WI38 (cell line): ENCODE data around the gene CYP11A1.

Experiments
- H3K4me3 ChIP-seq: 2 replicates; pipeline ENCODE4 v1.5.1; 2011; ENCODE audit warnings: low read depth, mild to moderate bottlenecking, control low read depth, low read length
- CTCF ChIP-seq: IDR thresholded peaks from 2 replicates; pipeline ENCODE4 v1.5.1; 2012; ENCODE audit warnings: low read depth, mild to moderate bottlenecking, control low read depth, low read length

CYP11A1 gene

GRCh38 chr15:74396445-74397238 is 29.2 kb upstream of the CYP11A1 start:
- no peak overlapping the region for H3K4me3 ChIP-seq

GRCh38 chr15:74396146-74396438 is 28.6 kb upstream of the CYP11A1 start:
- TF ChIP-seq CTCF, result no peak
- H3K4me3 ChIP-seq, result no peak overlapping the region

More at GRCh38 chr15:74396445-74397238, 29.2 kb upstream of the CYP11A1 start:
- no peak for TF ChIP-seq CTCF

GRCh38 chr15:74395319-74396145 is 28.1 kb upstream of the CYP11A1 start:
- no peak overlapping the region for H3K4me3 ChIP-seq
- TF ChIP-seq CTCF, result no peak

- no peak overlapping the region for H3K4me3 ChIP-seq
- TF ChIP-seq CTCF, result no peak
Measured at GRCh38 chr15:74394090-74394846, 26.8 kb upstream of the CYP11A1 start.

GRCh38 chr15:74393423-74393822 is 26.0 kb upstream of the CYP11A1 start:
- no peak overlapping the region for H3K4me3 ChIP-seq
- no peak for TF ChIP-seq CTCF

- H3K4me3 ChIP-seq, result no peak overlapping the region
- no peak for TF ChIP-seq CTCF
Measured at GRCh38 chr15:74392902-74393301, 25.5 kb upstream of the CYP11A1 start.
